ENCODE measurements around the gene RBM10.

DNA sequence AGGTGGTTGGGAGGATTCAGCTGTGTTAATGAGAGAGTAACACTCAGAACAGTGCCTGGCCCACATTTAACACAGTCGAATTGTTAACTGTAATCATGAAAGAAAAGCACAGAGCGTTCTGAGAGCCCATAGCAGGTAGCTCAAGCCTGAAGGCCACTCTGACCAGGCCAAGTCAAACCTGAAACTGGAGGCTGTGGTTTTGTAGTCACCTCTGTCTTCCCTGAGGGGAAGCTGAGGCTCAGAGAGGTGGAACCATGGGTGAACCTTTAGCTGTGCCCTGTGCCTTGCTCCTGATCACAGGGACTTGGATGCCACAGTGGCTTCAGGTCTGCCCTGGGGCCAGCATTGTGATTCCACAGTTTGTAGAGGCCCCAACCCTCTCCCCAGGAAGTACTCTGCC is 32.1 kb downstream of the RBM10 start:
- TF ChIP-seq ZNF274 (IDR thresholded peaks at IDR 0.05; ENCODE audit: low read depth, low read length) = no peak
- no peak for TF ChIP-seq YY1 (IDR thresholded peaks at IDR 0.05; ENCODE audit: insufficient read depth, insufficient read length)
- TF ChIP-seq SUZ12 (IDR thresholded peaks at IDR 0.05; ENCODE audit: extremely low read depth, insufficient read depth, insufficient read length) = no peak
